ENCODE data around the gene CEACAM6. TPM values are rescaled to one million over a fixed set of nuclear protein-coding genes. Genes with fewer than 3 reads are reported as not detected.
A peak's percentile ranks its signal among the peaks of the same experiment; 100 is the strongest.

Gene CEACAM6
- 1 to 10 TPM in 1 of 4 donors, under 1 TPM in 2, not detected in 1; under 0.01 to 1.3 (median 0.69) TPM for total RNA-seq

GRCh38 chr19:41755328-41755913 lies at the start of gene CEACAM6:
Gene CEACAM6 (plus strand): TSS chr19:41755530. CDS start chr19:41755639, 109 bp downstream.
- Histone ChIP-seq H3K4me1 (peaks cover 0 to 8% (median 4%) of the 10 kb centered on the region in 4 donors), H3K36me3 (no peaks in the 10 kb centered on the region), H3K27ac (replicated peaks in 1 of 4) (no peak within 1 kb of the TSS), H3K9me3 (no peaks in the 10 kb centered on the region), H3K27me3 (peaks cover 0 to 7% (median 0%) of the 10 kb centered on the region in 4 donors), H3K4me3 (no peak within 1 kb of the TSS)
- no peak for DNase-seq (ENCODE audit: extremely low spot score)
- 40% methylated on average over 3 of the region's 3 CpGs for WGBS
- intact Hi-C loops (cut with DNase I), result no loop called here
- TF ChIP-seq CTCF (IDR thresholded peaks at IDR 0.05), result no peak

GRCh38 chr19:41706741-41707501 lies 48.4 kb upstream of the CEACAM6 start:
- H3K4me1 ChIP-seq, result no peaks in the 10 kb centered on the region
- no peaks in the 10 kb centered on the region for H3K36me3 ChIP-seq
- WGBS, result 28% methylated on average over 9 of the region's 26 CpGs
- H3K4me3 ChIP-seq, result peak overlapping the region in 2 of 4 donors; percentile 28 to 43
- DNase-seq (ENCODE audit: extremely low spot score), result no peak
- peaks cover 0 to 63% (median 9%) of the 10 kb centered on the region in 4 donors for H3K27me3 ChIP-seq
- no peak for TF ChIP-seq POLR2A (IDR thresholded peaks at IDR 0.05; ENCODE audit: low read depth)
- peak; percentile 44 to 56 (median 48) for TF ChIP-seq CTCF (IDR thresholded peaks at IDR 0.05)
- no peak for TF ChIP-seq EP300 (IDR thresholded peaks at IDR 0.05)
- no peak for TF ChIP-seq POLR2AphosphoS5 (IDR thresholded peaks at IDR 0.05)
- no peaks in the 10 kb centered on the region for H3K9me3 ChIP-seq
- intact Hi-C loops (cut with DNase I), result no loop called here
- H3K27ac ChIP-seq (replicated peaks in 1 of 4), result no peak overlapping the region

GRCh38 chr19:41707502-41707812 lies 47.9 kb upstream of the CEACAM6 start:
- no peaks in the 10 kb centered on the region for H3K4me1 ChIP-seq
- DNase-seq (ENCODE audit: extremely low spot score), result no peak
- H3K9me3 ChIP-seq, result no peaks in the 10 kb centered on the region
- TF ChIP-seq EP300 (IDR thresholded peaks at IDR 0.05), result no peak
- no peak for TF ChIP-seq POLR2A (IDR thresholded peaks at IDR 0.05; ENCODE audit: low read depth)
- TF ChIP-seq CTCF (IDR thresholded peaks at IDR 0.05), result no peak
- no peak for TF ChIP-seq POLR2AphosphoS5 (IDR thresholded peaks at IDR 0.05)
- no peak overlapping the region for H3K4me3 ChIP-seq
- peaks cover 0 to 67% (median 9%) of the 10 kb centered on the region in 4 donors for H3K27me3 ChIP-seq
- WGBS, result 42% methylated on average over 2 of the region's 5 CpGs
- H3K36me3 ChIP-seq, result no peaks in the 10 kb centered on the region
- intact Hi-C loops (cut with DNase I), result no loop called here
- no peak overlapping the region for H3K27ac ChIP-seq (replicated peaks in 1 of 4)

- no peak for DNase-seq (ENCODE audit: extremely low spot score)
- Histone ChIP-seq H3K27ac (replicated peaks in 1 of 4) (no peak overlapping the region), H3K4me3 (no peak overlapping the region), H3K4me1 (no peaks in the 10 kb centered on the region), H3K36me3 (no peaks in the 10 kb centered on the region), H3K27me3 (peaks cover 0 to 67% (median 9%) of the 10 kb centered on the region in 4 donors), H3K9me3 (no peaks in the 10 kb centered on the region)
- TF ChIP-seq CTCF (IDR thresholded peaks at IDR 0.05) (no peak), POLR2AphosphoS5 (IDR thresholded peaks at IDR 0.05) (no peak)
- intact Hi-C loops (cut with DNase I), result no loop called here
- WGBS, result 70% methylated on average over 4 of the region's 5 CpGs
Measured at GRCh38 chr19:41707871-41708371, 47.4 kb upstream of the CEACAM6 start.
